HUDEP-2 (cell line): ENCODE measurements around the gene EXOC4.

Experiments used
- DNase-seq, 76 experiments: peaks; one replicate each; lab custom pipeline; 2025; ENCODE audit not compliant: unreplicated experiment in 76 of 76; lab: John Stamatoyannopoulos, UW

The EXOC4 gene

GRCh38 chr7:133560900-133561299 lies 308.0 kb downstream of the EXOC4 start:
- DNase-seq, result no peak

DNA sequence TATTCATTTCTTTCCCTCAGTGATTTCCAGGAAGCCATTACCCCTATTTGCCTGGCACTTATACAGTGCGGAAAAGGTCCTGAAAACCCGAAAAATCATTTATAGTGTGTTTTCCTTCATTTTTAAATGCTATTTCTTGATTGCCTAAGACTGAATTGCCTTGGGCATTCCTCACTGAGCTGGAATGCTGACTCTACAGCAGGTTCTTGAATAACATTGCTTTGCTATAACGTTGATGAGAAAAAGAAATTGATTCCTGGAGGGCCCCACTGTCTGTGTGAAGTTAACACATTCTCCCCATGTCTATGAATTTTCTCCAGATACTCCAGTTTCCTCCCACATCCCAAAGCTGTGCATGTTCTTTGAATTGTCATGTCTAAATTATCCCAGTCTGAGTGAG lies 308.5 kb downstream of the EXOC4 start:
- no peak for DNase-seq

DNA sequence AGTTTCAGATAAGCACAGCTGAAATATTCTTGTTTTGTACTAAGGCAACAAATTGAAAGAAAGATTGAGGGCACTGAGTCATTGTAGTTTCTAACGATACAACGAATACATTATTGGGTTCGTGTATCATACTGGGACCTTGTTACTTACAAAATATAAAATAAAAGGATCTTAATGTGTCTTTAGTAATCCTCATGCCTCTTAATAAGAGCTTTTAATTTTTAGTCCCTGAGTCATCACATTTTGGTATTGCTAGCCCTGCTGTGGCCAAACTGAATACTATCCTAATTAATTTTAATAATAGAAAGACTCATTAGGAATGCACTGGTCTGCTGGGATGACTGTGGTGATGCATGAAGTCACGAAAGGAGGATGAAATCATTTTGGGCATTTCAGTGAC lies 309.7 kb downstream of the EXOC4 start:
- DNase-seq, result no peak

DNA sequence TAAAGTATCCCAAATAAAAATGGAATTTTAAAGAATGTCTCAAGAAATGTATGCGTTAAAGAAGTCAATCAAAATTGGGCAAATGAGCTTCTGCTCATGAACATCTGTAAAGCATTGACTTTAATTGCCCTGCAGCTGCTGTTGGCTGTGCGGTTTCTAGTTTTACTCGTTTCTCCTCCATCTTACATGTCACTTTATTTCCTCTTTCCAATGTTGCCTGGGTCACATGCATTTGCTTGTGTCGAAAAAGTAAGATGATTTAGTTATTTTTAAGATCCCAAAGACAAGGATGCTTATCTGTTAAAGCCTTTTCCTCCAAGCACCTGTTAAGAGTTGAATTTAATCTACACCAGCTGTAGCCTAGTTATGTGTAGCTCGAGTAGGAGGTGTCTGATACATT lies 310.4 kb downstream of the EXOC4 start:
- DNase-seq, result no peak

DNA sequence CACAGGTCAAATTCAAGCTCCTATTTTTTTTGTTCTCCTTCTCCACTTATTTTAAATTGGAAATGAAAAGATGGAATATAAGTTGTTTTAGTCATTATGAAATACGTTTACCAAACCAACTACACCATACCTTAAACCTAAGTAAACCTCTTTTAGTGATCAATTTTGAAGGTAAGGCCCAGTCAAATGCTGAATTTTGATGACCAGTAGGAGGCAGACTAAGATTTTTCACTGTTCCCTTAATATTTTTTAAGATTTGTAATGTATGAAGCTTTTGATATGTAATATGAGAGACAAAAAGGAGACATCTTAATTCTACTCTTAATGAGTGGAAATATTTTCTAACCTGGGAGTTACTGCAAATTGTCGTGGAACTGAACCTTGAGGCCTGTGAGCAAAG lies 311.6 kb downstream of the EXOC4 start:
- no peak for DNase-seq

DNA sequence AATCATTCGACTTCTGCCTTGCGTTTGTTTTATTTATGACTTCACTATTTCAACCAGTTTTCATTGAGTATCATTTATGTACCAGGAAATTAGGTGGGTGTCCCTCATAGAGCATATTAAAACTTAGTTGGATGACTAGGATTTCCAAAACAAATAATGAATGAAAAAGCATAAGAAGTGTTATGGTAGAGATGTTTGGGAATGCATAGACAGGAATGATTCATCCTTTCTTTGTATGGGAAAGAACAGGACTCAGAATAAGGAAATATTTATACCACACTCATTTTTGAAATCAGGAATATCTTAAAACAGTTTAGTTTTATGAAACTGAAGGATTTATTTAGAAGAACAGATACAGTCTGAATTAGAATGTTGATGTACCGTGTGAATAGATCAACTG lies 315.7 kb downstream of the EXOC4 start:
- DNase-seq, result no peak

- DNase-seq, result no peak
These were observed 317.4 kb downstream of the EXOC4 start for GRCh38 chr7:133570321-133570720.

- DNase-seq, result no peak
These were observed 318.2 kb downstream of the EXOC4 start for GRCh38 chr7:133571076-133571475.

DNA sequence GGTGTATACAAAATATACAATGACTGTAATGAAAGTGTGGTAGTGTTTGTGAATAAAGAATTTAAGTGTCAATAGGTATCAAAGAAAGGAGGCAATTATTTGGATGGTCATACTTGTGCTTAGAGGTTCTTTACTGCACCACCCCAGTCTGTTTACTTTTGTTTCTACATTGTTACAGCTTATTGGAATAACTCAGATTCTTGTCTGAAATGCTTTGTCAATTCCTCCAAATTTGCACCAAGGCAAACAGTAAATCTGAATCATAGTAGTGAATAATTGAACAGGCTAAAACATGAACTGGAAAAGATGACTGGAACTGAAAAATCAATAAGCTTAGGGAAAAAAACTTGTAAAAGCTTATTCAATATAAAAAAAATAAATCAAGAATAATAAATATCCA lies 319.2 kb downstream of the EXOC4 start:
- no peak for DNase-seq

GRCh38 chr7:133572843-133573242 lies 320.0 kb downstream of the EXOC4 start:
- no peak for DNase-seq

DNA sequence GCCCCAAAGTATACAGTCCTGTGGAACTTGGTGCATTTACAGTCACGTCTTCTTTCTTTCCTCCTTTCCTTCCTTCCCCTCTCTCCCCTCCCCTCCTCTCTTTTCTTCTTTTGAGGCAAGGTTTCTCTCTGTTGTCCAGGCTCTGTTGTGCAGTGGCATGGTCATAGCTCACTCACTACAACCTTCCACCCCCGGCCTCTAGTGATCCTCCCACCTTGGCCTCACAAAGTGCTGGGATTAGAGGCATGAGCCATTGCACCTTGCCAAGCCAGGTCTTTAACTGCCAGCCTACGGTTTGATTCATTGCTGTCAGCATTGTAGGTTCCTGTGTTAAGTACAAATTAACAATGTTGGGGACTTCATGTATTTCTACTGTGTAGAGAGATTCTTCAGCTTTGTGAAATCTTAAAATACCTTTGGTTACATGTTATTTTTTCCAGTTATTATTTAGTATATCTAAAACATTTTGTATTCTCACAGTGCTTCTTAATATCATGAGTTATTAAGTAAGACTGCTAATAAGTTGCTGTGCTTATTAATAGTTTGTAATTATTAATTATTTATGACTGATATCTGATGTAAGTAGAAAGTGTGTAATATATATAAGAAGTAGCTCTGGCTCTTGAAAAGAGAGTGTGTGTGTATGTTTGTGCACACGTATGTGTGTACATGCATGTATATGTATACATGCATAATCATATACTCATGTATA lies 320.8 kb downstream of the EXOC4 start:
- no peak for DNase-seq

GRCh38 chr7:133575726-133576440 lies 323.0 kb downstream of the EXOC4 start:
- no peak for DNase-seq

GRCh38 chr7:133576612-133577168 lies 323.8 kb downstream of the EXOC4 start:
- DNase-seq, result no peak

- no peak for DNase-seq
These were observed 330.1 kb downstream of the EXOC4 start for GRCh38 chr7:133582766-133583523.

DNA sequence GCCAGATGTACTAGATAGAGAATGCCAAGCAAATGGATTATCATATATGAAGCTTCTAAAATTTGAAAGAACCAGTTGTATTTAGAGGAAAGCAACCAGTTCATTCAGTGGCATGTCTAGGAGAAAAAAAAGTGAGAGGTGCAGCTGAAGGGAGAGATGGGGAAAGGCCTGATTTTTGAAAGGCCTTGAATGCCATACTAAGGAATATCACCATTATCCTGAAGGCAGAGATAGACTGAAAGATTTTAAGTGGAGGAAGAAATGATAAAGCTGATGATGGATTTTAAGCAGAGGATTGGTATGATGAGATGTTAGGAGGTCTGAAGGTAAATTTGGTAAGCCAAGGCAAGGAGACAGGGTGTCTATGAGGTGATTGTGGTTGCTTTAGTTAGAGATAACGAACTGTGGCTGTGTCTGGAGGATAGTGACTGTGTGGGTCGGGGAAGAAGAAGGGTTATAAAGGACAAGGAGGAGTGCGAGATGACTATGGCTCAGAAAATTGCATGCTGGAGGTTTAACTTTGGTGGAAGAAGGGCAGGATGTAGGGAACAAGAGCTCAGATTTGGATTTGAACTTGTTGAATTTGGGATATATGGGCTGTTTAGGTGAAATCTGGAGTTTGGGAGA lies 330.8 kb downstream of the EXOC4 start:
- no peak for DNase-seq

- no peak for DNase-seq
These were observed 332.2 kb downstream of the EXOC4 start for GRCh38 chr7:133584956-133585668.

DNA sequence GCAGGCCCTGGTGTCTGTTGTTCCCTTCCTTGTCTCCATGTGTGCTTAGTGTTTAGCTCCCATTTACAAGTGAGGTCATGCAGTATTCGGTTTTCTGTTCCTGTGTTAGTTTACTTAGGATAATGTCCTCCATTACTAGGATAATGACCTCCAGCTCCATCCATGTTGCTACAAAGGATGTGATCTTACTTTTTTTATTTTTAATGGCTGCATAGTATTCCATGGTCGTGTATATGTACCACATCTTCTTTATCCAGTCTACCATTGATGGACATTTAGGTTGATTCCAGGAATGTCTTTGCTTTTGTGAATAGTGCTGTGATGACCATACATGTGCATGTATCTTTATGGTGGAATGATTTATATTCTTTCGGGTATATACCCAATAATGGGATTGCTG lies 333.4 kb downstream of the EXOC4 start:
- no peak for DNase-seq

DNA sequence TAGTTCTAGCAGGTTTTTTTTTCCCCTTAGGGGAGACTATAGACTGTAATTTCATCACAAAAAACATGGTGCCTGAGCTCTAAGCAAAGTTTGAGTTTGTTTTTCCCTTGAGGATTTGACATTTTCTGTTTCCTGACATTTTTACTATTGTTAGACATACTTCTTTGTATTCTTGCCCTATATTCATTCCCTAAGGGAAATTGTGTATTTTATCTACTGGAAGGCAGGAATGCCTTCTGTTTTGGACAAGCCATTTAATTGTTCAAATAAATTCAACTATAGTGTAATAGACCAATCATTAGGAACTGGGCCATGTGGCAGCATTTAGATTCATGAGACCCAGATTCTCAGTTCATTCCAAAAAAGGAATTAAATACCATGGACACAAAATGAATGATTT lies 335.0 kb downstream of the EXOC4 start:
- no peak for DNase-seq

- DNase-seq, result no peak
These were observed 337.9 kb downstream of the EXOC4 start for GRCh38 chr7:133590795-133591194.

GRCh38 chr7:133591704-133592340 lies 338.9 kb downstream of the EXOC4 start:
- no peak for DNase-seq
